HL-60/S4 treated with retinoic acid at 250 ng/mL for 4 days and 3 days (cell line): Measurements from ENCODE around the gene TAF5.
"Not testable (repeated sequence)": the region's sequence is repeated elsewhere in the genome, so short reads cannot be mapped to it uniquely, and the experiment has no call there.

Experiments
- in situ Hi-C: fragments of 300-500 bp; cut with MboI; formaldehyde crosslinking; loops from 2 replicates; pipeline ENCODE4 v1.7.0; 2022; ENCODE audit warnings: low sequenced_read_pairs

TAF5 gene

DNA sequence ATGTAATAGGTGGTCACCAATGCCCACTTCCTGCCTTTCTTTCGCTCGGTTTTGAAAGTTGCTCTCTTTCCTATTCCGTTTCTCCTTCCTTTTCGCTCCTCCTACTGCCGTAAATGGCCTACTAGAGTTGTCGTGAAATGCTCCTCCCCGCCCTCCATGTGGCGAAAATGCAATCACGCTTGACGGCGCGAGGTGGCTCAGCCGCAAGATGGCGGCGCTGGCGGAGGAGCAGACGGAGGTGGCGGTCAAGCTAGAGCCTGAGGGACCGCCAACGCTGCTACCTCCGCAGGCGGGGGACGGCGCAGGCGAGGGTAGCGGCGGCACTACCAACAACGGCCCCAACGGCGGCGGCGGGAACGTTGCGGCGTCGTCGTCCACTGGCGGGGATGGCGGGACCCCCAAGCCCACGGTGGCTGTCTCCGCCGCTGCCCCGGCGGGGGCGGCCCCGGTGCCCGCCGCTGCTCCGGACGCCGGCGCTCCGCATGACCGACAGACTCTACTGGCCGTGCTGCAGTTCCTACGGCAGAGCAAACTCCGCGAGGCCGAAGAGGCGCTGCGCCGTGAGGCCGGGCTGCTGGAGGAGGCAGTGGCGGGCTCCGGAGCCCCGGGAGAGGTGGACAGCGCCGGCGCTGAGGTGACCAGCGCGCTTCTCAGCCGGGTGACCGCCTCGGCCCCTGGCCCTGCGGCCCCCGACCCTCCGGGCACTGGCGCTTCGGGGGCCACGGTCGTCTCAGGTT lies at the start of gene TAF5:
TAF5 (plus strand) TSS at position 195 of the 737 bp plus-strand sequence; CDS start at position 209, 14 bp downstream.
- in situ Hi-C loops: no loop called here

DNA sequence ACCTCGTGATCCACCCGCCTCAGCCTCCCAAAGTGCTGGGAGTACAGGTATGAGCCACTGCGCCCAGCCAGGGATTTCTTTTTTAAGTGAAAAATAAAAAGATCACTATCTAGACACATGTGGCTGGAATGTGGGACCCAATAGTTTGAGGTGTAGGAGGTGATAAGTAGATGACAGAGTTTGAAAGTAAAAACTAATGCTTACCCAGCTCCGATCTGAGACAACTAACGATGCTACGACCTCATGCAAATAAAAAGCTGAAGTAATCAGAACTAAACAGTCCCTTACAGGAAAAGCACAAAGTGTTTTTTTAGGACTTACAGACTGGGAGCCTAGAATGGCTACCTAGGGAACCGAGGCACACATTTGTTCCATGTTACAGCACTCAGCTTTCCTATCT lies 39.9 kb upstream of the TAF5 start:
- in situ Hi-C loops: no loop called here

DNA sequence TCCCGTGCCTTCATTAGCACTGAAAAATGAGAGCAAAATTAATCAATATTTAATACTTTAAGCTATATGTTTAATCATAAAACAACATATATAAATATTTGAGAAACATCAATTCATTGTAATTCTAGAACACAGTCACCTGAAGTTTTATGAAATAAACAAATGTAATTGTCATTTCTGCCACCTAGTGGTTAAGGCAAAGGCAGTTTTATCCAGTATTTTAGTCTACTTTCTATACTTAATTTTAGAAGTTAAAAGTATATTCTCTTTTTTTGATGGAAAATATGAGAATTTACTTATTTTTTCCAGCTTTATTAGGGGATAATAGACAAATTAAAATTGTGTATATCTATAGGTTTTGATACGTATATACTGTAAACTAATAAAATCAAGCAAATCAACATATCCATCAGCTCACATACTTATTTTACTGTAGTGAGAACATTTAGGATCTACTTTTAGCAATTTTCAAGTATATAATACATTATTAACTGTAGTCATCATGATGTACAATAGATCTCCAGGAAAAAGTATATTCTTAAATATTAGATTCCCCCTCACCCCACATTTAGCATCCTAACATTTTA lies 33.7 kb upstream of the TAF5 start:
- in situ Hi-C loops: no loop called here

DNA sequence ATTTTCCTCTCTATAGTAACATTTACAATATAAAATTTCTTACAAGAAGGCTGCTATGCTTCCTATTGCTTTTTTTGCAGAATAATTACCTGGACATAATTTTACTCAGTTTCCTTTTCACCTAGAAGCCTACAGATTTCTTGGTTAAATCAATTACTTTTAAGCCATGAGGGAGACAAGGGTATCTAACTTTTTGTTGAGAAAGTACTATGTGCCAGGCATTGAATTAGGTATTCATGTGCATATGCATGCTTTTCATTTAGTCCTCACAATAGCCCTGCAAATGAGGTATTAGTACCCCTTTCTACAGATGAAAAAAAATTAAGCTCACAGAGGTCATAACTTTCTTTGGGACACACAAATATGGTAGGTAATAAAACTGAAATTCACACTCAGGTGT lies 33.2 kb upstream of the TAF5 start:
- in situ Hi-C loops: no loop called here

DNA sequence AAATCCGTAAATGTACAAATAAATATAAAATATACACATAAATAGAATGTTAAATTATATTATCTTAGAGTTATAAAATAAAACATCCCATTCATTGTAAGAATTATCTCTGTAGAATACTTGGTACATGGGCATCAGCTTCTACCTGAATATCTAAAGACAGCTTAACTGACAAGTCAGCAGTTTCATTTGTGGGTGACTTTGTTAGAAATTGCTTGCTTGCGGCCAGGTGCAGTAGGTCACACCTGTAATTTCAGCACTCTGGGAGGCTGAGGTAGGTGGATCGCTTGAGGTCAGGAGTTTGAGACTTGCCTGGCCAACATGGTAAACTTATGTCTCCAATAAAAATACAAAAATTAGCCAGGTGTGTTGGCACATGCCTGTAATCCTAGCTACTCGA lies 31.4 kb upstream of the TAF5 start:
- in situ Hi-C loops: no loop called here

GRCh38 chr10:103350175-103350516 lies 17.6 kb upstream of the TAF5 start:
- in situ Hi-C loops: no loop called here

GRCh38 chr10:103350517-103351260 lies 17.1 kb upstream of the TAF5 start, which contains the start of gene PCGF6:
Gene PCGF6 (minus strand): TSS chr10:103351140. CDS start chr10:103351066, 74 bp downstream.
- in situ Hi-C loops: no loop called here

DNA sequence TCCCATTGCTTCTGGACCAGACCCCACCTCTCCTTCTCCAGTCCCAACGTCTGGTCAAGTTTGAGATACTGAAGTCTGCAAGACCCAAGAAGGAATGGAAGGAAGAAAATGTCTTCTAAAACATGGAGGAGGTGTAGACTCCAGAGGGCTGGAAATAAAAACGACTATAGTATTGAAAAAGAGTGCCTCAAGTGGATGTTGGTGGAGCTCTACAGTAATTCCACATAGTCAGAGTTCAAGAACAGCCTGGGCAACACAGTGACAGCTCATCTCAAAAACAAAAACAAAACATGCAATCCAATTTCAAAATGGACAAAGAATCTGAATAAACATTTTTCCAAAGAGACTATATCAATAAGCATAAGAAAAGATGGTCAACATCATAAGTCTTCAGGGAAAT lies 14.5 kb upstream of the TAF5 start:
- in situ Hi-C loops: no loop called here

- in situ Hi-C loops: not testable (repeated sequence)
Measured at GRCh38 chr10:103354567-103354966, 13.2 kb upstream of the TAF5 start.

GRCh38 chr10:103355906-103356599 lies 11.7 kb upstream of the TAF5 start:
- in situ Hi-C loops: no loop called here

- in situ Hi-C loops: not testable (repeated sequence)
Measured at GRCh38 chr10:103359493-103359892, 8.3 kb upstream of the TAF5 start.

GRCh38 chr10:103360791-103361190 lies 7.0 kb upstream of the TAF5 start:
- in situ Hi-C loops: not testable (repeated sequence)

- in situ Hi-C loops: no loop called here
Measured at GRCh38 chr10:103367379-103367781, 396 bp upstream of the TAF5 start.

GRCh38 chr10:103373544-103373943 lies 5.8 kb downstream of the TAF5 start:
- in situ Hi-C loops: no loop called here

GRCh38 chr10:103374263-103374662 lies 6.5 kb downstream of the TAF5 start:
- in situ Hi-C loops: no loop called here

DNA sequence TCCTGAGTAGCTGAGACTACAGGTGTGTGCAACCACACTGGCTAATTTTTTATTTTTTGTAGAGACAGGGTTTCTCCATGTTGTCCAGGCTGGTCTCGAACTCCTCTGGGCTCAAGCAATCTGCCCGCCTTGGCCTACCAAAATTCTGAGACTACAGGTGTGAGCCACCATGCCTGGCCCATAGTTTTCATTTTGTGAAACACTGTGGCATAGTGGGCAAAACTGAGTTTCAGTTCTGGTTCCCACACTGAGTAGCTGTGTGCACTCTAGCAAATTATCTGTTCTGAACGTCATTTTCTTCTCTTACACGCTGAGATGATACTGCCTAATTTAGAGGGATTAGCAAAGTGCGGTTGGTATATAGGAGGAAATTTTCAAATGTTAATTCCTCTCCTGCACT lies 15.0 kb downstream of the TAF5 start:
- in situ Hi-C loops: no loop called here

- in situ Hi-C loops: no loop called here
Measured at GRCh38 chr10:103394180-103394579, 26.4 kb downstream of the TAF5 start.

GRCh38 chr10:103395754-103396066 lies 27.9 kb downstream of the TAF5 start:
- in situ Hi-C loops: no loop called here

GRCh38 chr10:103396067-103396788 lies 28.5 kb downstream of the TAF5 start, which contains the start of the genes ATP5MK and PDCD11:
Gene ATP5MK (minus strand): TSS chr10:103396475. CDS start chr10:103392457, 4,018 bp downstream.
Gene PDCD11 (plus strand): TSS chr10:103396626. CDS start chr10:103398427, 1,801 bp downstream.
- in situ Hi-C loops: no loop called here

DNA sequence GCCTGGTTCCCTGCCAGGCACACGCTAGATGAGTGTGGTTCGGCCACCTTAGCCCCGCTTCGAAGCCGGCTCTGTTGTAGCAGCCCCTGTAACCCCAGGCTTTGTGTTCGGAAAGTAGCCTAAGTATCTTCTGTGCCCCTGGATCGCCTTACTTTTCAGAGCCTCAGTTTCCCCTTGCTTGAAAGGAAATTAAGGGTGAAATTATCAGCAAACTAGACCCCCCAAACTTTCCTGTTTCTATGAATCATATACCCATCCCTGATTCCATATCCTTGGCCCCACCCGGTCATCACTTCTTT lies 29.0 kb downstream of the TAF5 start:
- in situ Hi-C loops: no loop called here
